HG02588 (cell line): ENCODE data around the gene PANX1.
"Not testable (repeated sequence)": the region's sequence is repeated elsewhere in the genome, so short reads cannot be mapped to it uniquely, and the experiment has no call there.

Source experiments
- ATAC-seq: cut with Tn5 transposase; IDR thresholded peaks from one replicate; pipeline ENCODE4 v1.9.1; 2021; ENCODE audit warnings: mild to moderate bottlenecking, moderate library complexity; ENCODE audit not compliant: unreplicated experiment

PANX1 gene

DNA sequence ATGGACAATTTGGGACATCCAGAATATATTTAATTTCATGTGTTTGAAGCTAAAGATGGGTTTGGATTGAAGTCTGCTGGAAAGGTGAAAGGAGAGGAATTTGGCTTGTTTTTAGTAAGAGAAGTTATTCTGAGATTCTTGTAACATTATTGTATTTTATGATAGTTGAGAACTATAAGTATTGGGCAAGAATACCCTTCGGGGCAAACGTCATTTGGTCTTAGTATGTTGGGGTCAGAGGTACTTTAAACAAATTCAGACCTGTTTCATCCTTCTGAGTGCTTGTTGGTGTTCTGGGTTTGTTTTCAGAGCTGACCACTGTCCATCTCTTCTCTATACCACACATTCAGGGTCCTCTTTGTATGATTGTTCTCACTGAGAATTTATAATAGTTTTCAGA lies 19.5 kb downstream of the PANX1 start:
- no peak for ATAC-seq

DNA sequence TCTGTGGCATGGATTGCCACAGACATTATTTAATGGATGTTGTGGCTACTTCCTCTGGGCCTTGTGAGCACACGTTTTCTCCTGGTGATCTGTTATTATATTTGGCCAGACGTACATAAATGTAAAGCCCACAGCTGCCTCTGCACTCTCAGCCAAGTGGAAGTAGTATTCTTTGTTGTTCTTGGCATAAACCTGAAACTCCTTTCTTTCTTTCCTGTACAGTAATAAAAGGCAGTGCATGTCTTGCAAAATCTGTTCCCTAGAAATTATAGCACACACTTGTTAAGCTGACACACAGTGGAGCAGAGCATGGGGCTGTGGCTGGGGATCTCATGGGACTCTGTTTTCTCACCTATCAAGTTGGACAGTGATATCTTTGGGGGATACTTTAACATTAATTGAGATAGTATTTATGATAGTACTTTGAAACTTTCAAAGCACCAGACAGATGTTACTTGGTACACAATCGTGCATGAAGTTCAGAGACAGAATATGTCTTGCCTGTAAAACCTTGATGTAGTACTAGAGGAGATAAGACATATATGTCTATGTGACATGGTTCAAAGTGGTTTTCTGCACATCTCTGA lies 20.9 kb downstream of the PANX1 start:
- no peak for ATAC-seq

DNA sequence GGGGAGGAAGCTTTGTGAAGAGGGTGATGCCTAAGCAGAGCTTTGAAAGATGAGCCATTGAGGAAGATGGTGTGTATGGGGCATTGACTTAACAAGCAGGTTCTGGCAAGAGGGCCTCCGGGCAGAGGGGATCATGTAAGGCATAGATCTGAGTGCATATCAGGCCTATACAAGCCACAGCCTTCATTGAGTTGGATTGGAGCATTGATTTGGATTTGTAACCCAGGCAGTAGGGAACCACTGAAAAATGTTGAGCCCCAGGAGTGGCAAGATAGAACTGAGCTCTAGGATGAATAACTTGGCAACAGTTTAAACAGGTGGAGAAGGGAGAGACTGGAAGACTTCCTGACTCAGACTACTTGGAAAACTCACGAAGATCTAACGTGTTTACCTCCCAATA lies 21.4 kb downstream of the PANX1 start:
- ATAC-seq, result no peak

GRCh38 chr11:94150704-94151685 lies 22.4 kb downstream of the PANX1 start:
- no peak for ATAC-seq

DNA sequence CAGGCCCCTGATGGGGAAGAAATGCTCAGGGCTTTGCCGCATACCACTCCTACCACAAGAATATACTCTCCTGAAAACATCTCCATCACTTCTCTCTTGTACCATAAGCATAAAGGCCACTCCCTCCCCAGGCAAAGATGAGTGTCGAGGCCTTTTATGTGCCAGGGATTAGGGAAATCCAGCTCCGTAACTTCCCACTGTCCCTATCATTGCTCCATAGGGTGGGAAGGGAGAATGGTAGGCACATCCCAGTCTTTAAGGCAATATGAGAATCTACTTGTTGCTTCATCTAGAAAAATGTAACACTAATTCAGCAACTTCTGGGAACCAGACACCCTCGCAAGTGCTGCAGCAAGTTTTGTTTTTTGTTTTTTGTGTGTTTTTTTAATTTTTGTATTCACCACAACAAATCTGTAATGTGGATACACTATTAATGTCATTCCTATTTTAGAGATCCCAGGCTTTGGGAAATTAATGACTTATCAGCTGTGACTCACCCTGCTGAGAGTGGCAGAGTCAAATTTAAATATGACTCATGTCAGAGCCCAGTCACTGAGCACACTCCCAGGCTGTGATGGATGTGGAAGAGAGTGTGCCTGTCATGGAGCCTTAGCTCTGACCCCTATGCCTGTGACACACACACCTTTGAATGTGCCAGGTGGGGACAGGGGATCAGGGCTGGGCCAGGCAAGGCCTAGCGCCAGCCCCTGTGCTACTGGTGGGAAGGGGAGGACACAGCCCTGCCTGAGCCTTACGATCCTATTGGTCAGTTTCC lies 23.4 kb downstream of the PANX1 start:
- peak; percentile 72 for ATAC-seq

DNA sequence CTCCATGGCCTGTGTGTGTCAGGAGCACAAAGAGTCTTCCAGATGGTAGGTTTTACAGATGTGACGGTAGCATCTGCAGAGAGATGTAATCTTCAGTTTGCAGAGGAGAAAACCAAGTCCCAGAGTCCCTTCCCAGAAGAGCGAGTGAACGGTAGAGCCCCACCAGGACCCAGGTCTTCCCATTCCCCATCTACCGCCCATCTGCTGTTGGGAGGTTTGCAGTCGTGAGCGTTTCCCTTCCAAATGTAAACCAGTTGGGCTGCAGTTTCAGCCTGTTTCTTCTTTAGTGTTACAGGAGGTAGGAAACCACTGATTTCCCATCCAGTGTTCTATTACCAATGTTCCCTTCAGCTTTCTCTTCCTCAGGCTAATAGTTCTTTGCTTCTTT lies 24.0 kb downstream of the PANX1 start:
- no peak for ATAC-seq

- no peak for ATAC-seq
Observed at GRCh38 chr11:94153320-94153719, 24.7 kb downstream of the PANX1 start.

DNA sequence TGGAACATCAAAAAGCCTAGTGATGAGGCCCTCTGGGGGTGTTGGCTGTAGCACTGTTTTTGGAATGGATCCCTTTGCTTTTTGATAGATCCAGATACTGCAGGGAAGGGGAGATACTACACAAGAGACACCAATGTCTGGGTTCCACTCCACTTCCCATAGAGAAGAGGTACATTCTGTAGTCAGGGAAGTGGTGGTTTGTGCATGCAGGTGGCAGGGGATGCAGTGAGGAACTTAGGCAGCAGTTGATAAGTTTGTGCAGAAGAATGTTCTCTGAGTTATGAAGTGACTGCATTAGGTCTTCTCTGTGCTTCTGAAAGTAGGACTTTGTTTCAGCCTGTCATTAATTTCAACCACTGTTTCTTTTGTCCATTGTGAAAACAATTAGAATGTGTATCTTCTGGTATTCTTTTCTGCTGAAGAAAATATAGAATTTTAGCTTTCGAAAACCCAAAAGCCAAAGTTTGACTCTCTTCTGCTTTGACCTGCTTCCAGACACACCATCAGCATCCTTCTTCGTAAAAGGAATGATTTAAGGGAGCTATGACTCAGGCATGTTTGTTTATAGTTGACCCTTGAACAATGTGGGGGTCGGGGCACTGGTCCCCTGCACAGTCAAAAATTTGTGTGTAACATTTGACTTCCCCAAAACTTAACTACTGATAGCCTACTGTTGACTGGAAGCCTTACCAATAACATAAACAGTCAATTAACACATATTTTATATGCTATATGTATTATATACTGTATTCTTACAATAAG lies 25.6 kb downstream of the PANX1 start:
- no peak for ATAC-seq

GRCh38 chr11:94157339-94157738 lies 28.7 kb downstream of the PANX1 start:
- not testable (repeated sequence) for ATAC-seq

GRCh38 chr11:94168882-94169281 lies 40.2 kb downstream of the PANX1 start:
- no peak for ATAC-seq

GRCh38 chr11:94169516-94169915 lies 40.9 kb downstream of the PANX1 start:
- no peak for ATAC-seq

DNA sequence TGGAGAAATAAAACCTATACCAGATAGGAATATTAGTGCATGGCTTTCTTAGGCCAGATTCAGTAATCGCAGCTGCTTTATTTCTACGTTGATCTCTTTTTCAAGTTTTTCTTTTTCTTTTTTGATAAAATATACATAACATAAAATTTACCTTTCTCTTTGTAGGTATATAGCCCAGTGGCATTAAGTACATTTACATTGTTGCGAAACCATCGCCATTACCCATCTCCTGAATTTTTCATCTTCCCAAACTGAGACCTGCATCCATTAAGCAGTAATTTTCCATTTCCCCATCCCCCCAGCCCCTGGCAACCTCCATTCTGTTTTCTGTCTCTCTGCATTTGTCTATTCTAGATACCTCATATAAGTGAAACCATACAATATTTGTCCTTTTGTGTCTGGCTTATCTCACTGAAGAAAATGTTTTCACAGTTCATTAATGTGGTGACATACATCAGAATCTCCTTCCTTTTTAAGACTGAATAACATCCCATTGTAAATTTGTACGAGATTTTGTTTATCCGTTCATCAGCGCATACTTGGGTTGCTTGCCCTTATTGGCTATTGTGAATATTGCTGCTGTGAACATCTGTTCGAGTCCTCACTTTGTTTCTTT lies 41.4 kb downstream of the PANX1 start:
- ATAC-seq, result no peak

DNA sequence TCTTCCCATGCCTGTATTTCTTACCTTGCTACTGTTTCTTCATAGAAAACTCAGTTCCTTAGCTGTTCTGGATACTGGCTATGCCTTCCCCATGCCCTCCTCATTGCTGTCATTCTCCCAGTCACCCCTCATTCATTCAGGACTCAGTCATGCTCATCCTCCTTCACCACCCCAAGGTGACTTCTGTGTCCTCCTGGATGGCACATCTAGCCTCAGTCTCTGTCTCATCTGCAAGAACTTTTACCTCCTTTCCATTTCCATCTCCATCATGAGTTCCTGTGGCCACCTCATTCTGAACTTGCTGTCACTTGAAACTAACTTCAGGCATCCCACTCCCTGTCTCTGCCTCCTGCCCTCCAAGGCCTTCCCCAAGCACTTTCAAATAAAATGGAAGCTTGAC lies 42.3 kb downstream of the PANX1 start:
- no peak for ATAC-seq

- no peak for ATAC-seq
Observed at GRCh38 chr11:94171693-94172440, 43.2 kb downstream of the PANX1 start.

GRCh38 chr11:94175535-94175934 lies 46.9 kb downstream of the PANX1 start:
- no peak for ATAC-seq

DNA sequence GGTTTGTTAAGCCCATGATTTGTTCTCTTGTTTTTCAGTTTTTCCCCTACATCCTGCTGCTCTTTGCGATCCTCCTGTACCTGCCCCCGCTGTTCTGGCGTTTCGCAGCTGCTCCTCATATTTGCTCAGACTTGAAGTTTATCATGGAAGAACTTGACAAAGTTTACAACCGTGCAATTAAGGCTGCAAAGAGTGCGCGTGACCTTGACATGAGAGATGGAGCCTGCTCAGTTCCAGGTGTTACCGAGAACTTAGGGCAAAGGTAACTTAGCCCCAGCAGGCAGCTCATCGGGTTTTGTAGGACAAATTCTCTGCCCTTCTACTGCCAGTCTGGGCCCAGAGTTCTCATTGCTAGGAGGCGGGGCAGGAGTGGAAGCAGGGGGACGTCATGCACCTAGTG lies 49.7 kb downstream of the PANX1 start:
- ATAC-seq, result no peak

DNA sequence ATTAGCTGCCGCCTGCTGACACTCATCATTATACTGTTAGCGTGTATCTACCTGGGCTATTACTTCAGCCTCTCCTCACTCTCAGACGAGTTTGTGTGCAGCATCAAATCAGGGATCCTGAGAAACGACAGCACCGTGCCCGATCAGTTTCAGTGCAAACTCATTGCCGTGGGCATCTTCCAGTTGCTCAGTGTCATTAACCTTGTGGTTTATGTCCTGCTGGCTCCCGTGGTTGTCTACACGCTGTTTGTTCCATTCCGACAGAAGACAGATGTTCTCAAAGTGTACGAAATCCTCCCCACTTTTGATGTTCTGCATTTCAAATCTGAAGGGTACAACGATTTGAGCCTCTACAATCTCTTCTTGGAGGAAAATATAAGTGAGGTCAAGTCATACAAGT lies 51.1 kb downstream of the PANX1 start:
- ATAC-seq, result no peak

GRCh38 chr11:94181526-94181925 lies 52.9 kb downstream of the PANX1 start:
- no peak for ATAC-seq

- ATAC-seq, result no peak
Observed at GRCh38 chr11:94181943-94182342, 53.3 kb downstream of the PANX1 start.
